22Rv1 (cell line): ENCODE data around the gene PID1.

Experiments used
- ZFX ChIP-seq: fragments of 450-650 bp; IDR thresholded peaks from 2 replicates; pipeline ENCODE4 v1.6.1; 2017; ENCODE audit warnings: antibody characterized with exemption, borderline replicate concordance
- TF ChIP-seq, protein P1 (sequence below): fragments of 450-650 bp; IDR thresholded peaks from 2 replicates; pipeline ENCODE4 v1.5.1; 2017; ENCODE audit warnings: mild to moderate bottlenecking

DNA sequence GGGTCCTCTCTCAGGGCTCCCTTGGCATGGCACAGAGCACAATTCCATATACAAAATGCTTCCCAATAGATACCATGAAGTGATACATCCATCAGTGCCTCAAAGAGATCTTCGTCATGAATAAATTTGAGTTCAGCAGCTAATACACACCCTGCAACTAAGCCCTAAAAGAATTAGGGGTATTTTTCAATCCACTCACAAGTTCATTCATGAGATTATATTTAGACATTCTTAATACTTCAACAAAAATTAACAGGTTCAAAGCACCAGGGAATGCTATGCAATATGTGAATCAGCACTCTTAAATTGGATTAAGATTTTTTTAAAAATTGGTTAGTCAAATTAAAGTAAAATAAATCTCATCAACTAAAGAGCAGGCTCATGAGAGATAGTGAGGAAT is 79.7 kb downstream of the PID1 start:
- TF ChIP-seq, protein P1, sequence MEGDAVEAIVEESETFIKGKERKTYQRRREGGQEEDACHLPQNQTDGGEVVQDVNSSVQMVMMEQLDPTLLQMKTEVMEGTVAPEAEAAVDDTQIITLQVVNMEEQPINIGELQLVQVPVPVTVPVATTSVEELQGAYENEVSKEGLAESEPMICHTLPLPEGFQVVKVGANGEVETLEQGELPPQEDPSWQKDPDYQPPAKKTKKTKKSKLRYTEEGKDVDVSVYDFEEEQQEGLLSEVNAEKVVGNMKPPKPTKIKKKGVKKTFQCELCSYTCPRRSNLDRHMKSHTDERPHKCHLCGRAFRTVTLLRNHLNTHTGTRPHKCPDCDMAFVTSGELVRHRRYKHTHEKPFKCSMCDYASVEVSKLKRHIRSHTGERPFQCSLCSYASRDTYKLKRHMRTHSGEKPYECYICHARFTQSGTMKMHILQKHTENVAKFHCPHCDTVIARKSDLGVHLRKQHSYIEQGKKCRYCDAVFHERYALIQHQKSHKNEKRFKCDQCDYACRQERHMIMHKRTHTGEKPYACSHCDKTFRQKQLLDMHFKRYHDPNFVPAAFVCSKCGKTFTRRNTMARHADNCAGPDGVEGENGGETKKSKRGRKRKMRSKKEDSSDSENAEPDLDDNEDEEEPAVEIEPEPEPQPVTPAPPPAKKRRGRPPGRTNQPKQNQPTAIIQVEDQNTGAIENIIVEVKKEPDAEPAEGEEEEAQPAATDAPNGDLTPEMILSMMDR, result no peak
- no peak for TF ChIP-seq ZFX
